Measurements from ENCODE around the gene LRPAP1.

- TF ChIP-seq ZBTB43 (CRISPR knock-in tag; IDR thresholded peaks at IDR 0.05) (0 out of 2 replicates have a peak, but pooled peaks have one; percentile 46), ZNF671 (CRISPR knock-in tag; IDR thresholded peaks at IDR 0.05) (no peak), CREB1 (CRISPR knock-in tag; IDR thresholded peaks at IDR 0.05) (no peak), FOXP4 (CRISPR knock-in tag; IDR thresholded peaks at IDR 0.05) (no peak), CTCF (IDR thresholded peaks at IDR 0.05) (no peak), FOXP1 (CRISPR knock-in tag; IDR thresholded peaks at IDR 0.05; ENCODE audit: borderline replicate concordance) (peak; percentile 89), NFE2L1 (CRISPR knock-in tag; IDR thresholded peaks at IDR 0.05) (no peak)
Observed at GRCh38 chr4:3531879-3532750, at the start of gene LRPAP1.
